Lung (tissue), 12 donors: Measurements from ENCODE around the gene SDS. TPM values are rescaled to one million over a fixed set of nuclear protein-coding genes. Genes with fewer than 3 reads are reported as not detected.

Experiments
- ATAC-seq: fragments of 200-7000 bp; cut with Tn5 transposase; one replicate; pipeline ENCODE4 v1.9.1; 2020; ENCODE audit warnings: moderate number of reproducible peaks; ENCODE audit not compliant: insufficient read depth, low FRiP score
- DNase-seq, 3 donors: peaks; one replicate each; pipeline ENCODE4 v3.0.0-alpha.2; 2013 to 2017
- H3K27ac ChIP-seq, 2 donors: one replicate each; pipeline ENCODE4 v1.5.1; 2013; ENCODE audit warnings: mild to moderate bottlenecking in 2 of 2, moderate library complexity in 2 of 2, control low read depth in 1 of 2, inconsistent platforms in 1 of 2, low read depth in 1 of 2, low read length in 1 of 2
- H3K27me3 ChIP-seq, 3 donors: one replicate each; pipeline ENCODE4 v1.5.1; 2013; ENCODE audit warnings: low read length in 2 of 3; ENCODE audit not compliant: control insufficient read depth in 3 of 3, insufficient read depth in 3 of 3
- H3K36me3 ChIP-seq, 4 donors: one replicate each; pipeline ENCODE4 v1.5.1; 2013; ENCODE audit warnings: low read length in 4 of 4, mild to moderate bottlenecking in 1 of 4, moderate library complexity in 1 of 4; ENCODE audit not compliant: control insufficient read depth in 4 of 4, insufficient read depth in 4 of 4
- H3K4me1 ChIP-seq, 5 donors: one replicate each; pipeline ENCODE4 v1.5.1; 2013; ENCODE audit warnings: low read length in 5 of 5, mild to moderate bottlenecking in 2 of 5, moderate library complexity in 1 of 5; ENCODE audit not compliant: control insufficient read depth in 5 of 5, insufficient read depth in 5 of 5
- H3K4me3 ChIP-seq: one replicate; pipeline ENCODE4 v1.5.1; 2013; ENCODE audit warnings: mild to moderate bottlenecking, control low read depth, moderate library complexity
- H3K9ac ChIP-seq, 2 donors: one replicate each; pipeline ENCODE4 v1.5.1; 2013; ENCODE audit warnings: low read length in 2 of 2, control low read depth in 1 of 2; ENCODE audit not compliant: insufficient read depth in 1 of 2
- H3K9me3 ChIP-seq, 4 donors: one replicate each; pipeline ENCODE4 v1.5.1; 2013; ENCODE audit warnings: low read length in 3 of 4, mild to moderate bottlenecking in 1 of 4, moderate library complexity in 1 of 4; ENCODE audit not compliant: control insufficient read depth in 4 of 4, insufficient read depth in 3 of 4
- WGBS, 2 donors: extraction: QIAGEN DNeasy Blood & Tissue Kit; methylation state at CpG; one replicate each; pipeline ENCODE4 v1.1.7; 2013; 5-methylcytosine and 5-hydroxymethylcytosine counted together
- polyA plus RNA-seq, 2 donors: library from polyadenylated mRNA; stranded (reverse); fragments of 200-250 nt; gene quantifications; one replicate each; pipeline ENCODE4 v1.2.1, GENCODE V29; 2013
- total RNA-seq, 2 donors: library from RNA; depleted of rRNA in 1 of 2; stranded (reverse); fragments of >200 nt in 1 of 2; gene quantifications; one replicate each; pipeline ENCODE4 v1.2.1, GENCODE V29; 2014 to 2021
- TF ChIP-seq, protein P1 (sequence below): IDR thresholded peaks from 2 replicates; pipeline ENCODE4 v1.5.1; 2012; ENCODE audit warnings: mild to moderate bottlenecking; ENCODE audit errors: control extremely low read depth, extremely low read depth
- donor health status: control.
- donor health status: control.
- donor health status: Bipolar disorder and iron deficiency.
- donor health status: healthy.
- donor health status: DM: yes; HTN: yes; CAD: no.

The SDS gene
- total and polyA plus RNA-seq, 4 donors: 0.20 to 8.4 (median 2.1) TPM

DNA sequence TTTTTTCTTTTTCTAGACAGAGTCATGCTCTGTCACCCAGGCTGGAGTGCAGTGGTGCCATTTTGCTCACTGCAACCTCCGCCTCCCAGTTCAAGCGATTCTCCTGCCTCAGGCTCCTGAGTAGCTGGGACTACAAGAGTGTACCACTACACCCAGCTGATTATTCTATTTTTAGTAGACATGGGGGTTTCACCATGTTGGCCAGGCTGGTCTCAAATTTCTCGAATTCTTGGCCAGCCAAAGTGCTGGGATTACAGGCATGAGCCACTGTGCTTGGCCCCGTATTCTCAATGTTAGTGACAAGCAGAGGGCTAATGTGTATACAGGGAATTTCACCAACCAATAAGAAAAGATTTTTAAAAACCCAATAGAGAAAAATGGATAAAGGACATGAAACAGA lies 36.9 kb downstream of the SDS start:
- Histone ChIP-seq H3K9me3 (no peaks in the 10 kb centered on the region), H3K27ac (no peak overlapping the region), H3K36me3 (peaks cover 0 to 10% (median 4%) of the 10 kb centered on the region in 4 donors), H3K4me3 (no peak overlapping the region), H3K4me1 (peaks cover 0 to 2% (median 0%) of the 10 kb centered on the region in 5 donors), H3K27me3 (no peaks in the 10 kb centered on the region), H3K9ac (no peak overlapping the region)
- TF ChIP-seq, protein P1, sequence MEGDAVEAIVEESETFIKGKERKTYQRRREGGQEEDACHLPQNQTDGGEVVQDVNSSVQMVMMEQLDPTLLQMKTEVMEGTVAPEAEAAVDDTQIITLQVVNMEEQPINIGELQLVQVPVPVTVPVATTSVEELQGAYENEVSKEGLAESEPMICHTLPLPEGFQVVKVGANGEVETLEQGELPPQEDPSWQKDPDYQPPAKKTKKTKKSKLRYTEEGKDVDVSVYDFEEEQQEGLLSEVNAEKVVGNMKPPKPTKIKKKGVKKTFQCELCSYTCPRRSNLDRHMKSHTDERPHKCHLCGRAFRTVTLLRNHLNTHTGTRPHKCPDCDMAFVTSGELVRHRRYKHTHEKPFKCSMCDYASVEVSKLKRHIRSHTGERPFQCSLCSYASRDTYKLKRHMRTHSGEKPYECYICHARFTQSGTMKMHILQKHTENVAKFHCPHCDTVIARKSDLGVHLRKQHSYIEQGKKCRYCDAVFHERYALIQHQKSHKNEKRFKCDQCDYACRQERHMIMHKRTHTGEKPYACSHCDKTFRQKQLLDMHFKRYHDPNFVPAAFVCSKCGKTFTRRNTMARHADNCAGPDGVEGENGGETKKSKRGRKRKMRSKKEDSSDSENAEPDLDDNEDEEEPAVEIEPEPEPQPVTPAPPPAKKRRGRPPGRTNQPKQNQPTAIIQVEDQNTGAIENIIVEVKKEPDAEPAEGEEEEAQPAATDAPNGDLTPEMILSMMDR: no peak
- DNase-seq (no peak), ATAC-seq (no peak)
- WGBS, 2 donors: 86 to 93% methylated on average over 4 of the region's 4 CpGs

DNA sequence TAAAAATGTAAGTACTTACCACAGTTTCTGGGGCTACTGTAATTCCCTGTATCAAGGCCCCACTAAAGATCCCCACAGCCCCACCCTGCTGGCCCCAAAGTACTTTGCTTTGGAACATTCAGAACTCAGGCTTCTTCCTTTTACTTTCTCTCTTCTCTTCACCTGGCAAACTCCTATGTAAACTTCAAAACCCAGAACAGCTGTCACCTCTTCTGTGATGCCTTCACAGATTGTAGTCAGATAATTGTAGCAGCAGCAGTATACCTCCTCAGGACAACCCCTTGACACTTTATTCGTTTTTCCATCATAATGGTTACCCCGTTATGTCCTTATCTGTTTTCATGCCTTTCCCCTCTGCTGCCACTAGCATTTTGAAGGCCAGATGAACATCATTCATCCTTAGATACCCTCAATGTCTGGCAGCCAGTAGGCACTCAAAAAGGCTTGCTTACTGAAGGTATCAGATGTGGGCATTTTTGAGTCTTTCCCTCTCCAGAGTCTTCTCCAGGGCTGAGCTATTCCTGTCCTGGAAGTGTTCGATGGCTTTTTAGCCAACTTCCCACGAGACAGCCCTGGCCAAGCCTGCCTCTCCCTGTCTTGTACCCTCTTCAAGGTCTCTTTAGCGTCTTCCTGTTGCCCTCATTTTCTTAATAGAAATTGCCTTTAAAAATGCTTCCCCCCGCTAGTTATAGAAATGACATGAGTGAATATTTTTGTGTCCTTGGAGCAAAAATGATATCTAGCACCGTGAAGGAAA lies 37.9 kb downstream of the SDS start:
- H3K27me3 ChIP-seq: no peaks in the 10 kb centered on the region
- ATAC-seq: no peak
- no peak overlapping the region for H3K9ac ChIP-seq

DNA sequence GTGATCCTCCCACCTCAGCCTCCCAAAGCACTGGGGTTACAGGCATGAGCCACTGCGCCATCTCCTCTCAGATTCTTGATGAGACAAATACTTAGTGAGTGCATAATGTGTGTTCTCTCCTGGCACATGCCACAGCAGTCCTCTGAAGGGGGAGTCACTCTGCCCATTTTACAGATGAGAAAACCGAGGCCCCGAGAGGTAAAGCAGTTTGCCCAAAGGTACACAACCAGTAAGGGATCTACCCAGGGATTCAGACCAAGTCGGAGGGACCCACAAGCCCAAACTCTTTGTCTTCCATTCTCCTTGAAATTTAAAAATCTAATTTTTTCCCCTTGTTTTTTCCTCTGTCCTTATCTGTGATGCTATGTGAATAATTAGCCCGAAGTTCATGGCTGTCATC lies 39.0 kb downstream of the SDS start:
- no peaks in the 10 kb centered on the region for H3K27me3 ChIP-seq
- H3K27ac ChIP-seq: no peak overlapping the region
- TF ChIP-seq, protein P1: no peak
- no peak overlapping the region for H3K9ac ChIP-seq
- peaks cover 0 to 7% (median 2%) of the 10 kb centered on the region in 5 donors for H3K4me1 ChIP-seq
- H3K9me3 ChIP-seq: no peaks in the 10 kb centered on the region
- 97 to 99% methylated on average over 5 of the region's 5 CpGs for WGBS, 2 donors
- H3K4me3 ChIP-seq: no peak overlapping the region
- no peak for DNase-seq
- ATAC-seq: no peak
- peaks cover 0 to 4% (median 0%) of the 10 kb centered on the region in 4 donors for H3K36me3 ChIP-seq

More for the DNA sequence above, 37.9 kb downstream of the SDS start:
- Histone ChIP-seq H3K36me3 (peaks cover 0 to 4% (median 2%) of the 10 kb centered on the region in 4 donors), H3K4me3 (no peak overlapping the region), H3K27ac (no peak overlapping the region), H3K4me1 (peaks cover 0 to 2% (median 0%) of the 10 kb centered on the region in 5 donors), H3K9me3 (no peaks in the 10 kb centered on the region)
- 89 to 94% methylated on average over 7 of the region's 7 CpGs for WGBS, 2 donors
- TF ChIP-seq, protein P1: no peak
- DNase-seq: no peak
